HepG2 (cell line): ENCODE measurements around the gene ADSS2. TPM values are rescaled to one million over a fixed set of nuclear protein-coding genes. Genes with fewer than 3 reads are reported as not detected.

Experiments
- ATAC-seq: fragments of 200-7000 bp; cut with Tn5 transposase; 3 replicates; pipeline ENCODE4 v1.9.1; 2020; ENCODE audit warnings: mild to moderate bottlenecking, moderate library complexity
- BruUV-seq: library from RNA; stranded (reverse); fragments of 400-500 nt; replicated peaks from 2 replicates; lab custom pipeline; 2021; lab: Mats Ljungman, UMichigan
- CTCF ChIA-PET: fragments of 300-600 bp; formaldehyde crosslinking; extraction: SDS; loops from one replicate; lab custom pipeline; 2021; ENCODE audit warnings: low total read pairs, inconsistent platforms, low intra/inter-chr PET ratio; lab: Yijun Ruan, JAX
- POLR2A ChIA-PET: fragments of 350-600 bp; sonication (Branson Sonifier 250); formaldehyde crosslinking; loops from one replicate; lab custom pipeline; 2020; ENCODE audit warnings: antibody characterized with exemption, inconsistent platforms; lab: Yijun Ruan, JAX
- DNase-seq: peaks from one replicate; pipeline ENCODE4 v3.0.0-alpha.2; 2015; ENCODE audit warnings: low spot score
- FAIRE-seq: peaks from 3 replicates; lab custom pipeline; 2011; peaks lifted over from hg19 to GRCh38; lab: Jason Lieb, UNC
- H2AFZ ChIP-seq: one replicate; pipeline ENCODE4 v1.6.1; 2011; ENCODE audit warnings: low read length, inconsistent platforms
- H3K27ac ChIP-seq: fragments of 300-600 bp; 3 replicates; pipeline ENCODE4 v1.8.0; 2011; ENCODE audit warnings: mixed run types, mild to moderate bottlenecking, mixed read lengths, low read length, inconsistent platforms; ENCODE audit not compliant: insufficient read depth; ENCODE audit errors: extremely low read length
- H3K27me3 ChIP-seq, 2 experiments: fragments of 200-600 bp in 1 of 2; 2 replicates in 1 of 2; 3 replicates in 1 of 2; pipeline versions ENCODE4 v1.6.0 to v1.8.0; 2011; ENCODE audit warnings: low read length in 2 of 2, mild to moderate bottlenecking in 2 of 2, moderate library complexity in 2 of 2, inconsistent platforms in 1 of 2; ENCODE audit not compliant: insufficient read depth in 2 of 2, control insufficient read depth in 1 of 2
- H3K36me3 ChIP-seq, 2 experiments: fragments of 200-600 bp in 1 of 2; replicated peaks in 1 of 2; 2 replicates in 1 of 2; 3 replicates in 1 of 2; pipeline versions ENCODE4 v1.5.1 to v1.8.0; 2011; ENCODE audit warnings: low read length in 2 of 2, inconsistent platforms in 1 of 2; ENCODE audit not compliant: insufficient read depth in 2 of 2, control insufficient read depth in 1 of 2
- H3K4me1 ChIP-seq: 2 replicates; pipeline ENCODE4 v1.5.1; 2012; ENCODE audit warnings: low read length, inconsistent platforms; ENCODE audit not compliant: insufficient read depth
- H3K4me2 ChIP-seq: 2 replicates; pipeline ENCODE4 v1.6.0; 2011; ENCODE audit warnings: low read depth, low read length, inconsistent platforms
- H3K4me3 ChIP-seq, 3 experiments: fragments of 200-600 bp in 1 of 3; sonication (generic), shearing (Covaris generic) in 1 of 3; replicated peaks in 1 of 3; 2 replicates each; pipeline ENCODE4 v1.5.1; 2011 to 2016; ENCODE audit warnings: low read length in 3 of 3, inconsistent platforms in 2 of 3, low read depth in 2 of 3, mild to moderate bottlenecking in 2 of 3, control low read depth in 1 of 3, mixed read lengths in 1 of 3; ENCODE audit not compliant: insufficient read depth in 1 of 3
- H3K79me2 ChIP-seq: one replicate; pipeline ENCODE4 v1.6.1; 2011; ENCODE audit warnings: low read length, inconsistent platforms; ENCODE audit not compliant: insufficient read depth
- H3K9ac ChIP-seq: 2 replicates; pipeline ENCODE4 v1.6.0; 2011; ENCODE audit warnings: mild to moderate bottlenecking, low read depth, low read length, inconsistent platforms; ENCODE audit not compliant: insufficient read depth
- H3K9me3 ChIP-seq: 2 replicates; pipeline ENCODE4 v1.5.1; 2012; ENCODE audit warnings: mild to moderate bottlenecking, low read length
- H4K20me1 ChIP-seq: 2 replicates; pipeline ENCODE4 v1.6.0; 2011; ENCODE audit warnings: inconsistent platforms, mild to moderate bottlenecking, low read length, moderate library complexity; ENCODE audit not compliant: insufficient read depth
- ARID3A ChIP-seq: IDR thresholded peaks from 2 replicates; pipeline ENCODE4 v1.6.1; 2012; ENCODE audit warnings: low read depth, low read length, improper control_type of control experiment
- DBP ChIP-seq: sonication (generic); formaldehyde crosslinking; IDR thresholded peaks from 2 replicates; pipeline ENCODE4 v1.4.0; 2020; ENCODE audit warnings: missing genetic modification reagents; ENCODE audit errors: not compliant biosample characterization
- POLR2AphosphoS2 ChIP-seq: IDR thresholded peaks from 2 replicates; pipeline ENCODE4 v1.6.1; 2011; ENCODE audit warnings: low read depth, low read length, improper control_type of control experiment
- RBFOX2 ChIP-seq: fragments of 200-400 bp; formaldehyde crosslinking; IDR thresholded peaks from 2 replicates; pipeline ENCODE4 v1.6.1; 2017; ENCODE audit warnings: low read depth, mild to moderate bottlenecking, low read length
- RBM39 ChIP-seq: fragments of 200-400 bp; formaldehyde crosslinking; IDR thresholded peaks from one replicate; pipeline ENCODE4 v1.6.1; 2018; ENCODE audit warnings: antibody characterized with exemption, mild to moderate bottlenecking, low read depth, low read length; ENCODE audit not compliant: poor library complexity, severe bottlenecking
- RERE ChIP-seq: IDR thresholded peaks from 2 replicates; pipeline ENCODE4 v1.6.1; 2016; ENCODE audit warnings: low read depth, missing genetic modification reagents, missing compliant biosample characterization
- SP2 ChIP-seq: sonication (generic); formaldehyde crosslinking; IDR thresholded peaks from 2 replicates; pipeline ENCODE4 v1.5.1; 2020; ENCODE audit warnings: mild to moderate bottlenecking, missing genetic modification reagents
- ZBTB26 ChIP-seq: IDR thresholded peaks from 2 replicates; pipeline ENCODE4 v1.6.1; 2016; ENCODE audit warnings: missing compliant biosample characterization, missing genetic modification reagents, borderline replicate concordance
- ZBTB44 ChIP-seq: sonication (generic); formaldehyde crosslinking; IDR thresholded peaks from 2 replicates; pipeline ENCODE4 v1.4.0; 2020; ENCODE audit warnings: missing genetic modification reagents
- ZMYM2 ChIP-seq: sonication (generic); formaldehyde crosslinking; IDR thresholded peaks from 2 replicates; pipeline ENCODE4 v1.8.0; 2022; ENCODE audit warnings: mild to moderate bottlenecking, missing genetic modification reagents
- ZNF891 ChIP-seq: sonication (generic); formaldehyde crosslinking; IDR thresholded peaks from 2 replicates; pipeline ENCODE4 v1.5.0; 2020; ENCODE audit warnings: mild to moderate bottlenecking, missing genetic modification reagents
- ZSCAN30 ChIP-seq: sonication (generic); formaldehyde crosslinking; IDR thresholded peaks from 2 replicates; pipeline ENCODE4 v1.5.0; 2020; ENCODE audit warnings: mild to moderate bottlenecking, missing genetic modification reagents
- WGBS: methylation state at CpG from one replicate; pipeline ENCODE4 v1.1.6; 2017; ENCODE audit warnings: low lambda C conversion rate; 5-methylcytosine and 5-hydroxymethylcytosine counted together
- in situ Hi-C: cut with HindIII; loops from 2 replicates; pipeline ENCODE4 v1.10.0; 2017; ENCODE audit warnings: low pct_unique_long_range_greater_than_20kb; ENCODE audit not compliant: extremely low pct_ligation_motif_present
- intact Hi-C: fragments of 100-400 bp; cut with micrococcal nuclease; formaldehyde crosslinking; loops from one replicate; pipeline ENCODE4 v1.10.0; 2022; ENCODE audit not compliant: unreplicated experiment
- polyA plus RNA-seq, 8 experiments: library from polyadenylated mRNA; depleted of rRNA in 3 of 8; stranded (reverse) in 7 of 8; unstranded in 1 of 8; fragments of >200 nt; fragmentation: Illumina TruSeq in 4 of 8; extraction: Trizol in 4 of 8; gene quantifications; 2 replicates each; pipeline versions ENCODE4 v1.2.1 to v1.2.3, GENCODE V29; 2011 to 2016; ENCODE audit warnings: low read depth in 4 of 8, missing spikeins in 1 of 8, mixed read lengths in 1 of 8; ENCODE audit not compliant: insufficient read depth in 1 of 8
- total RNA-seq, 5 experiments: library from RNA; depleted of rRNA; stranded (reverse); fragments of >200 nt; fragmentation: Illumina TruSeq; extraction: Trizol; gene quantifications; 2 replicates each; pipeline ENCODE4 v1.2.3, GENCODE V29; 2016; ENCODE audit warnings: low read depth in 1 of 5

ADSS2 gene
- total and polyA plus RNA-seq, 2 of the 13 experiments (the other 11 are each of a cell fraction or from before 2014, with no cell fraction given) = 15.1 to 43.4 TPM

GRCh38 chr1:244473059-244473605 is 21.4 kb upstream of the ADSS2 start:
- Histone ChIP-seq H2AFZ (no peak overlapping the region), H3K9me3 (no peaks in the 10 kb centered on the region), H3K79me2 (no peaks in the 10 kb centered on the region), H4K20me1 (no peaks in the 10 kb centered on the region), H3K4me2 (no peak overlapping the region), H3K4me3 (no peak overlapping the region), H3K27me3 (no peaks in the 10 kb centered on the region), H3K36me3 (no peaks in the 10 kb centered on the region), H3K4me1 (no peaks in the 10 kb centered on the region), H3K27ac (no peak overlapping the region), H3K9ac (no peak overlapping the region)
- POLR2A ChIA-PET = no interaction called here
- intact Hi-C loops = no loop called here
- in situ Hi-C loops = no loop called here
- FAIRE-seq (no peak), ATAC-seq (no peak), DNase-seq (no peak)
- CTCF ChIA-PET = no interaction called here
- no TSS peak for BruUV-seq
- 62% methylated on average over 6 of the region's 6 CpGs for WGBS
- TF ChIP-seq DBP (CRISPR knock-in tag) (no peak), RBM39 (no peak), RBFOX2 (no peak), SP2 (CRISPR knock-in tag) (no peak), ZSCAN30 (no peak), ARID3A (no peak), ZBTB44 (CRISPR knock-in tag) (no peak), RERE (CRISPR knock-in tag) (no peak), ZNF891 (CRISPR knock-in tag) (no peak), ZMYM2 (CRISPR knock-in tag) (no peak), POLR2AphosphoS2 (no peak), ZBTB26 (CRISPR knock-in tag) (no peak)
